NB4 (cell line): ENCODE results near the gene CTAG1B.
A peak's percentile ranks its signal among the peaks of the same experiment; 100 is the strongest.
"Not testable (repeated sequence)": the region's sequence is repeated elsewhere in the genome, so short reads cannot be mapped to it uniquely, and the experiment has no call there.

ENCODE experiments used
- DNase-seq: peaks from one replicate; pipeline ENCODE4 v3.0.0; 2010; ENCODE audit warnings: low read depth
- H3K4me3 ChIP-seq: one replicate; pipeline ENCODE4 v1.5.1; 2011; ENCODE audit warnings: mild to moderate bottlenecking, low read depth, low read length, moderate library complexity
- MAX ChIP-seq: IDR thresholded peaks from 2 replicates; pipeline ENCODE4 v1.6.1; 2011; ENCODE audit warnings: low read depth, low read length
- MYC ChIP-seq: IDR thresholded peaks from 2 replicates; pipeline ENCODE4 v1.6.1; 2011; ENCODE audit warnings: low read depth, low read length
- POLR2A ChIP-seq: IDR thresholded peaks from 2 replicates; pipeline ENCODE4 v1.6.1; 2011; ENCODE audit warnings: mild to moderate bottlenecking; ENCODE audit not compliant: insufficient read length; ENCODE audit errors: extremely low read depth
- TF ChIP-seq, protein P1 (sequence below): IDR thresholded peaks from one replicate; pipeline ENCODE4 v1.5.1; 2012; ENCODE audit warnings: low read depth, low read length

CTAG1B gene

GRCh38 chrX:154619182-154619581, at the start of gene CTAG1B:
TSS of gene CTAG1B (minus strand) at chrX:154619282. CDS start at chrX:154619218, 64 bp downstream.
- not testable (repeated sequence) for H3K4me3 ChIP-seq, DNase-seq

DNA sequence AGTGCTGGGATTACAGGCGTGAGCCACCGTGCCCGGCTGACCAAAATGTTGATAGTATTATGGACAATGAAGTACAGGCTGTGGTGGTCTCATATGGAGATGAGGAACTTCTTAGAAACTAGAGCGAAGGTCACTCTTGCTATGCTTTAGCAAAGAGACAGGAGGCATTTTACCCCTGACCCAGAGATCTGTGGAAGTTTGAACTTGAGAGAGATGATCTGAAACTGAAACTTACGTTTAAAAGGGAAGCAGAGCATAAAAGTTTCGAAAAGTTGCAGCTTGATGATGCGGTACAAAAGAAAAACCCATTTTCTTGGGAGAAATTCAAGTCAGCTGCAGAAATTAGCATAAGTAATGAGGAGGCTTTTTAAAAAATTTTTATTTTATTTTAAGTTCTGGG, 42.8 kb upstream of the CTAG1B start:
- H3K4me3 ChIP-seq, result no peak overlapping the region
- TF ChIP-seq POLR2A, result no peak
- TF ChIP-seq MAX, result no peak
- TF ChIP-seq MYC, result no peak
- TF ChIP-seq, protein P1, sequence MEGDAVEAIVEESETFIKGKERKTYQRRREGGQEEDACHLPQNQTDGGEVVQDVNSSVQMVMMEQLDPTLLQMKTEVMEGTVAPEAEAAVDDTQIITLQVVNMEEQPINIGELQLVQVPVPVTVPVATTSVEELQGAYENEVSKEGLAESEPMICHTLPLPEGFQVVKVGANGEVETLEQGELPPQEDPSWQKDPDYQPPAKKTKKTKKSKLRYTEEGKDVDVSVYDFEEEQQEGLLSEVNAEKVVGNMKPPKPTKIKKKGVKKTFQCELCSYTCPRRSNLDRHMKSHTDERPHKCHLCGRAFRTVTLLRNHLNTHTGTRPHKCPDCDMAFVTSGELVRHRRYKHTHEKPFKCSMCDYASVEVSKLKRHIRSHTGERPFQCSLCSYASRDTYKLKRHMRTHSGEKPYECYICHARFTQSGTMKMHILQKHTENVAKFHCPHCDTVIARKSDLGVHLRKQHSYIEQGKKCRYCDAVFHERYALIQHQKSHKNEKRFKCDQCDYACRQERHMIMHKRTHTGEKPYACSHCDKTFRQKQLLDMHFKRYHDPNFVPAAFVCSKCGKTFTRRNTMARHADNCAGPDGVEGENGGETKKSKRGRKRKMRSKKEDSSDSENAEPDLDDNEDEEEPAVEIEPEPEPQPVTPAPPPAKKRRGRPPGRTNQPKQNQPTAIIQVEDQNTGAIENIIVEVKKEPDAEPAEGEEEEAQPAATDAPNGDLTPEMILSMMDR, result no peak
- DNase-seq, result no peak

DNA sequence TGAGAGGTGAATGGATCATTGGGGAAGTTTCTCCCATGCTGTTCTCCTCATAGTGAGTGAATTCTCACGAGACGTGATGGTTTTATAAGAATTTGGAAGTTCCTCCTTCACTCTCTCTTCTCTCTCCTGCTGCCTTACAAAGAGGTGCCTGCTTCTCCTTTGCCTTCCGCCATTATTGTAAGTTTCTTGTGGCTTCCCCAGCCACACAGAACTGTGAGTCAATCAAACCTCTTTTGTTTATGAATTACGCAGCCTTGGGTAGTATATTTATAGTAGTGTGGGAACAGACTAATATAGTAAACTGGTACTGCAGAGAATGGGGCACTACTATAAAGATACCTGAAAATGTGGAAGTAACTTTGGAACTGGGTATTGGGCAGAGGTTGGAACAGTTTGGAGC, 42.1 kb upstream of the CTAG1B start:
- TF ChIP-seq, protein P1, result no peak
- TF ChIP-seq MYC (no peak), POLR2A (no peak), MAX (no peak)

GRCh38 chrX:154660541-154660940, 41.5 kb upstream of the CTAG1B start:
- no peak overlapping the region for H3K4me3 ChIP-seq
- TF ChIP-seq POLR2A (no peak), MYC (no peak), MAX (no peak)
- TF ChIP-seq, protein P1, result no peak
- DNase-seq, result no peak

More for the DNA sequence above, 42.1 kb upstream of the CTAG1B start:
- peak; percentile 21 for DNase-seq
- H3K4me3 ChIP-seq, result no peak overlapping the region

DNA sequence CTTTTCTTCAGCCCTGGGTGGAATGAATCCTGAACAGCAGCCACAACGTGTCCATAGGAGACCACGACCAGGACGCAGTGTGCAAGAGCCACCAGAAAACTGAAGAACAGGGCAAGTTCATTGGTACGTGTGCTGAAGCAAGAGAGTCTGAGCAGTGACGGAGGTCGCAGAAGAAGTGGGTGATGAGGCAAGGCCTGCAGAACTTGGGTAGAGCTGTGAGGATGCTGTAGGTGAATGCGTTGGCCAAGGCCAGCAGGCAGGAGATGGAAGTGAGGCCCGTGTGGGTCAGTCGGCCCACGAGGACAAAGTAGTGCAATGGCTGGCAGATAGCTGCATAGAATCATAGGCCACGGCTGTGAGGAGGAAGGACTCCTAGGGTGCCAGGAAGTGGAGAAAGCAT, 39.9 kb upstream of the CTAG1B start:
- no peak for DNase-seq
- H3K4me3 ChIP-seq, result no peak overlapping the region
- TF ChIP-seq, protein P1, result no peak
- TF ChIP-seq MYC, result no peak
- TF ChIP-seq MAX, result no peak
- no peak for TF ChIP-seq POLR2A

GRCh38 chrX:154658187-154658586, 39.1 kb upstream of the CTAG1B start:
- DNase-seq, result no peak
- no peak overlapping the region for H3K4me3 ChIP-seq
- no peak for TF ChIP-seq MAX

- TF ChIP-seq MAX, result no peak
- TF ChIP-seq, protein P1, result no peak
- TF ChIP-seq POLR2A, result no peak
- no peak for TF ChIP-seq MYC
- H3K4me3 ChIP-seq, result no peak overlapping the region
- DNase-seq, result no peak
Measured at GRCh38 chrX:154657226-154657805, 38.2 kb upstream of the CTAG1B start.
